IMR-90 (cell line): ENCODE data around the gene PRKCA. TPM values are rescaled to one million over a fixed set of nuclear protein-coding genes. Genes with fewer than 3 reads are reported as not detected.
"Not testable (repeated sequence)": the region's sequence is repeated elsewhere in the genome, so short reads cannot be mapped to it uniquely, and the experiment has no call there.

Source experiments
- ATAC-seq: fragments of 200-7000 bp; cut with Tn5 transposase; 2 replicates; pipeline ENCODE4 v1.9.1; 2020; ENCODE audit warnings: low read depth, mild to moderate bottlenecking, moderate library complexity
- BruUV-seq: library from RNA; stranded (reverse); fragments of 400-500 nt; replicated peaks from 2 replicates; lab custom pipeline; 2021; lab: Mats Ljungman, UMichigan
- CTCF ChIA-PET: fragments of 300-600 bp; formaldehyde crosslinking; extraction: SDS; loops from one replicate; lab custom pipeline; 2021; ENCODE audit warnings: antibody characterized with exemption; lab: Yijun Ruan, JAX
- POLR2A ChIA-PET: fragments of 300-600 bp; sonication (Branson Sonifier 250); formaldehyde crosslinking; loops from one replicate; lab custom pipeline; 2022; ENCODE audit warnings: antibody characterized with exemption; ENCODE audit not compliant: unreplicated experiment; lab: Charles Lee
- DNase-seq: peaks from one replicate; pipeline ENCODE4 v3.0.0; 2013
- H2AFZ ChIP-seq: replicated peaks from 2 replicates; pipeline ENCODE3; 2013; ENCODE audit warnings: low read length, mild to moderate bottlenecking; ENCODE audit not compliant: poor library complexity
- H2AK5ac ChIP-seq: 2 replicates; pipeline ENCODE4 v1.6.1; 2013; ENCODE audit warnings: low read depth, low read length, inconsistent platforms
- H2AK9ac ChIP-seq: replicated peaks from 2 replicates; pipeline ENCODE3; 2013; ENCODE audit warnings: mild to moderate bottlenecking, low read depth, low read length, moderate library complexity; ENCODE audit not compliant: poor library complexity
- H2BK120ac ChIP-seq: 2 replicates; pipeline ENCODE4 v1.6.1; 2013; ENCODE audit warnings: low read depth, low read length, inconsistent platforms
- H2BK15ac ChIP-seq: 3 replicates; pipeline ENCODE4 v1.6.1; 2013; ENCODE audit warnings: low read depth, low read length, inconsistent platforms
- H2BK20ac ChIP-seq: 2 replicates; pipeline ENCODE4 v1.6.1; 2013; ENCODE audit warnings: low read depth, mild to moderate bottlenecking, inconsistent platforms, low read length, moderate library complexity
- H2BK5ac ChIP-seq: 2 replicates; pipeline ENCODE4 v1.6.1; 2013; ENCODE audit warnings: mild to moderate bottlenecking, low read depth, low read length, inconsistent platforms; ENCODE audit not compliant: poor library complexity, severe bottlenecking
- H3K14ac ChIP-seq: replicated peaks from 2 replicates; pipeline ENCODE4 v1.6.1; 2013; ENCODE audit warnings: low read depth, low read length, inconsistent platforms
- H3K18ac ChIP-seq: 2 replicates; pipeline ENCODE4 v1.6.1; 2013; ENCODE audit warnings: low read depth, low read length, control low read depth
- H3K23ac ChIP-seq: 2 replicates; pipeline ENCODE4 v1.6.1; 2013; ENCODE audit warnings: low read depth, low read length, inconsistent platforms
- H3K27ac ChIP-seq: 2 replicates; pipeline ENCODE4 v1.5.1; 2013; ENCODE audit warnings: mild to moderate bottlenecking, control low read depth, low read length; ENCODE audit not compliant: insufficient read depth
- H3K27me3 ChIP-seq: 2 replicates; pipeline ENCODE4 v1.6.1; 2013; ENCODE audit warnings: low read length; ENCODE audit not compliant: control insufficient read depth, insufficient read depth
- H3K36me3 ChIP-seq: 2 replicates; pipeline ENCODE4 v1.6.1; 2013; ENCODE audit warnings: low read length, mixed read lengths; ENCODE audit not compliant: control insufficient read depth, insufficient read depth
- H3K4ac ChIP-seq: 2 replicates; pipeline ENCODE4 v1.6.1; 2013; ENCODE audit warnings: low read depth, low read length, inconsistent platforms
- H3K4me1 ChIP-seq: 2 replicates; pipeline ENCODE4 v1.6.1; 2013; ENCODE audit warnings: low read length, mixed read lengths; ENCODE audit not compliant: control insufficient read depth, insufficient read depth
- H3K4me2 ChIP-seq: 2 replicates; pipeline ENCODE4 v1.6.1; 2013; ENCODE audit warnings: low read depth, mild to moderate bottlenecking, control low read depth, low read length, moderate library complexity
- H3K4me3 ChIP-seq: 2 replicates; pipeline ENCODE4 v1.5.1; 2013; ENCODE audit warnings: low read depth, mild to moderate bottlenecking, control low read depth, low read length, moderate library complexity; ENCODE audit not compliant: insufficient read depth
- H3K56ac ChIP-seq: 2 replicates; pipeline ENCODE4 v1.6.1; 2013; ENCODE audit warnings: low read length, inconsistent platforms; ENCODE audit not compliant: insufficient read depth; ENCODE audit errors: extremely low read depth
- H3K79me1 ChIP-seq, 2 experiments: 2 replicates each; pipeline ENCODE4 v1.6.1; 2013; ENCODE audit warnings: low read length in 2 of 2, inconsistent platforms in 1 of 2, low read depth in 1 of 2
- H3K9ac ChIP-seq: 2 replicates; pipeline ENCODE4 v1.6.1; 2013; ENCODE audit warnings: low read depth, low read length, control low read depth
- H3K9me1 ChIP-seq: 2 replicates; pipeline ENCODE4 v1.6.1; 2013; ENCODE audit warnings: low read length, inconsistent platforms; ENCODE audit not compliant: insufficient read depth
- H3K9me3 ChIP-seq: 2 replicates; pipeline ENCODE4 v1.6.1; 2013; ENCODE audit warnings: low read length; ENCODE audit not compliant: control insufficient read depth, insufficient read depth
- H4K20me1 ChIP-seq: 2 replicates; pipeline ENCODE4 v1.6.1; 2013; ENCODE audit warnings: low read length, inconsistent platforms; ENCODE audit not compliant: insufficient read depth
- H4K5ac ChIP-seq: 2 replicates; pipeline ENCODE4 v1.6.1; 2013; ENCODE audit warnings: mild to moderate bottlenecking, low read depth, low read length, control low read depth
- H4K8ac ChIP-seq, 2 experiments: 2 replicates each; pipeline ENCODE4 v1.6.1; 2013; ENCODE audit warnings: low read depth in 2 of 2, low read length in 2 of 2, control low read depth in 1 of 2, inconsistent platforms in 1 of 2
- H4K91ac ChIP-seq: 2 replicates; pipeline ENCODE4 v1.6.1; 2013; ENCODE audit warnings: low read depth, low read length, inconsistent platforms; ENCODE audit not compliant: insufficient read depth
- WGBS, 2 experiments: methylation state at CpG; one replicate each; pipeline versions ENCODE4 v1.1.5 to v1.1.7; 2013; ENCODE audit warnings: missing lambda C conversion rate in 2 of 2; ENCODE audit not compliant: insufficient read length in 1 of 2; ENCODE audit errors: extremely low coverage in 2 of 2; 5-methylcytosine and 5-hydroxymethylcytosine counted together
- dilution Hi-C: fragments of 300-500 bp; cut with HindIII; formaldehyde crosslinking; loops from one replicate; pipeline ENCODE4 v1.14.3; 2018; ENCODE audit warnings: low sequenced_read_pairs; ENCODE audit not compliant: unreplicated experiment
- in situ Hi-C: fragments of 300-500 bp; cut with MboI; formaldehyde crosslinking; loops from 3 replicates; pipeline ENCODE4 v1.14.3; 2019; ENCODE audit warnings: low sequenced_read_pairs, inconsistent platforms, mixed read lengths
- intact Hi-C: fragments of 100-400 bp; cut with micrococcal nuclease; formaldehyde crosslinking; loops from 2 replicates; pipeline ENCODE4 v1.10.0; 2022
- polyA plus RNA-seq, 3 experiments: library from polyadenylated mRNA; depleted of rRNA; stranded (reverse); fragments of >200 nt; gene quantifications; 2 replicates each; pipeline ENCODE4 v1.2.3, GENCODE V29; 2012; ENCODE audit warnings: low replicate concordance in 1 of 3
- total RNA-seq: library from RNA; depleted of rRNA; stranded (reverse); fragments of >200 nt; gene quantifications from 2 replicates; pipeline ENCODE4 v1.2.3, GENCODE V29; 2012

PRKCA gene
- total and polyA plus RNA-seq, 2 of the 4 experiments (the other 2 are of a cell fraction), result 31.0 to 46.0 TPM

GRCh38 chr17:66360961-66361565 lies 58.6 kb downstream of the PRKCA start:
- H2BK5ac ChIP-seq, H2AK5ac ChIP-seq, dilution Hi-C loops, H3K23ac ChIP-seq, BruUV-seq, H3K9ac ChIP-seq, H4K8ac ChIP-seq, CTCF ChIA-PET, DNase-seq, POLR2A ChIA-PET, ATAC-seq, H2BK120ac ChIP-seq, H2AFZ ChIP-seq, H3K27ac ChIP-seq, H3K56ac ChIP-seq, in situ Hi-C loops, H2BK15ac ChIP-seq, H3K9me3 ChIP-seq, H3K4me2 ChIP-seq, H3K4me3 ChIP-seq, H4K91ac ChIP-seq, H3K14ac ChIP-seq, H3K4me1 ChIP-seq, H4K5ac ChIP-seq, H3K4ac ChIP-seq, H3K36me3 ChIP-seq, H2BK20ac ChIP-seq, H2AK9ac ChIP-seq, H3K18ac ChIP-seq, intact Hi-C loops, H3K27me3 ChIP-seq: not testable (repeated sequence)
- WGBS, 2 experiments, result 100% methylated on average over 1 of the region's 12 CpGs; no CpG with 5 or more reads in 1 of the 2 experiments
- Histone ChIP-seq H3K79me1 (peaks cover 43 to 92% of the 10 kb centered on the region in 2 experiments), H4K20me1 (peaks cover 41% of the 10 kb centered on the region), H3K9me1 (peaks cover 20% of the 10 kb centered on the region)
